MM.1S (cell line): ENCODE data around the gene VSX1.

Experiments used
- DNase-seq: peaks from one replicate; pipeline ENCODE4 v3.0.0-alpha.2; 2015
- H2AFZ ChIP-seq: fragments of 300-600 bp; sonication (generic); 2 replicates; pipeline ENCODE4 v1.6.0; 2016; ENCODE audit warnings: antibody characterized with exemption, low read length
- H3F3A ChIP-seq: fragments of 300-600 bp; sonication (generic); 2 replicates; pipeline ENCODE4 v1.6.1; 2016; ENCODE audit warnings: mild to moderate bottlenecking, antibody characterized with exemption, low read length, moderate library complexity, mixed read lengths; ENCODE audit not compliant: insufficient read depth
- H3K27ac ChIP-seq: fragments of 300-600 bp; sonication (generic); 2 replicates; pipeline ENCODE4 v1.5.1; 2016; ENCODE audit warnings: mild to moderate bottlenecking, low read length
- H3K27me3 ChIP-seq: fragments of 300-600 bp; sonication (generic); replicated peaks from 2 replicates; pipeline ENCODE4 v1.6.0; 2016; ENCODE audit warnings: low read length; ENCODE audit not compliant: insufficient read depth
- H3K36me3 ChIP-seq: fragments of 300-600 bp; sonication (generic); replicated peaks from 2 replicates; pipeline ENCODE4 v1.6.1; 2016; ENCODE audit warnings: mild to moderate bottlenecking, low read length, mixed read lengths; ENCODE audit not compliant: insufficient read depth
- H3K4me1 ChIP-seq: fragments of 300-600 bp; sonication (generic); 2 replicates; pipeline ENCODE4 v1.6.1; 2016; ENCODE audit warnings: low read length, mixed read lengths
- H3K4me2 ChIP-seq: fragments of 300-600 bp; sonication (generic); 2 replicates; pipeline ENCODE4 v1.6.0; 2016; ENCODE audit warnings: low read depth, low read length
- H3K4me3 ChIP-seq: fragments of 300-600 bp; sonication (generic); 2 replicates; pipeline ENCODE4 v1.5.1; 2016; ENCODE audit warnings: low read length, mixed read lengths
- H3K79me2 ChIP-seq: fragments of 300-600 bp; sonication (generic); 2 replicates; pipeline ENCODE4 v1.6.1; 2016; ENCODE audit warnings: mixed run types, low read length, mixed read lengths
- H3K9ac ChIP-seq: fragments of 300-600 bp; sonication (generic); 2 replicates; pipeline ENCODE4 v1.6.1; 2016; ENCODE audit warnings: low read length, mixed read lengths
- H3K9me2 ChIP-seq: fragments of 300-600 bp; sonication (generic); replicated peaks from 2 replicates; pipeline ENCODE4 v1.6.1; 2016; ENCODE audit warnings: mild to moderate bottlenecking, low read length, mixed read lengths; ENCODE audit not compliant: insufficient read depth
- H3K9me3 ChIP-seq: fragments of 300-600 bp; sonication (generic); replicated peaks from 2 replicates; pipeline ENCODE4 v1.6.1; 2016; ENCODE audit warnings: mild to moderate bottlenecking, low read length, mixed read lengths; ENCODE audit not compliant: insufficient read depth
- H4K20me1 ChIP-seq: fragments of 300-600 bp; sonication (generic); 2 replicates; pipeline ENCODE4 v1.6.1; 2016; ENCODE audit warnings: mild to moderate bottlenecking, low read length, moderate library complexity, mixed read lengths; ENCODE audit not compliant: insufficient read depth
- CTCF ChIP-seq: fragments of 300-600 bp; sonication (generic); IDR thresholded peaks from 2 replicates; pipeline ENCODE4 v1.5.1; 2016; ENCODE audit warnings: antibody characterized with exemption, low read length, mixed read lengths
- EZH2 ChIP-seq: fragments of 300-600 bp; sonication (generic); optimal IDR thresholded peaks from 2 replicates; pipeline ENCODE3; 2017; ENCODE audit warnings: low read depth, mild to moderate bottlenecking, antibody characterized with exemption, low read length, mixed read lengths
- EZH2phosphoT487 ChIP-seq: fragments of 300-600 bp; sonication (generic); IDR thresholded peaks from 2 replicates; pipeline ENCODE4 v1.6.1; 2018; ENCODE audit warnings: antibody characterized with exemption, low read length

The VSX1 gene

GRCh38 chr20:25047766-25048165 lies 34.2 kb downstream of the VSX1 start:
- no peaks in the 10 kb centered on the region for H3K9me2 ChIP-seq
- no peaks in the 10 kb centered on the region for H4K20me1 ChIP-seq

GRCh38 chr20:25046736-25047666 lies 34.9 kb downstream of the VSX1 start:
- Histone ChIP-seq H2AFZ (no peak overlapping the region), H3K9ac (no peak overlapping the region), H3K4me2 (no peak overlapping the region), H3K9me2 (no peaks in the 10 kb centered on the region), H3F3A (no peaks in the 10 kb centered on the region), H3K4me1 (no peaks in the 10 kb centered on the region), H3K9me3 (no peaks in the 10 kb centered on the region), H4K20me1 (no peaks in the 10 kb centered on the region), H3K36me3 (0 out of 2 replicates have a peak, but pooled peaks cover 4% of the 10 kb centered on the region), H3K27ac (no peak overlapping the region), H3K79me2 (peaks cover 92% of the 10 kb centered on the region), H3K4me3 (no peak overlapping the region), H3K27me3 (no peaks in the 10 kb centered on the region)
- TF ChIP-seq CTCF: no peak
- no peak for TF ChIP-seq EZH2phosphoT487
- no peak for TF ChIP-seq EZH2
- no peak for DNase-seq

More at GRCh38 chr20:25047766-25048165, 34.2 kb downstream of the VSX1 start:
- DNase-seq: no peak
- Histone ChIP-seq H3K4me3 (no peak overlapping the region), H3K79me2 (peaks cover 92% of the 10 kb centered on the region), H3K9me3 (no peaks in the 10 kb centered on the region), H3K4me1 (peaks cover 5% of the 10 kb centered on the region; the same call in 1 of the 2 replicates), H3K4me2 (no peak overlapping the region), H3K9ac (no peak overlapping the region), H3K27me3 (no peaks in the 10 kb centered on the region), H3K27ac (no peak overlapping the region), H3K36me3 (0 out of 2 replicates have a peak, but pooled peaks cover 4% of the 10 kb centered on the region), H3F3A (no peaks in the 10 kb centered on the region), H2AFZ (no peak overlapping the region)
- TF ChIP-seq EZH2: no peak
- TF ChIP-seq CTCF: no peak
- TF ChIP-seq EZH2phosphoT487: no peak

GRCh38 chr20:25046181-25046641 lies 35.7 kb downstream of the VSX1 start:
- Histone ChIP-seq H4K20me1 (no peaks in the 10 kb centered on the region), H3K4me1 (no peaks in the 10 kb centered on the region), H3K4me2 (no peak overlapping the region), H3K9me2 (no peaks in the 10 kb centered on the region), H3K27me3 (no peaks in the 10 kb centered on the region), H3K27ac (no peak overlapping the region), H3K9me3 (no peaks in the 10 kb centered on the region), H2AFZ (no peak overlapping the region), H3F3A (no peaks in the 10 kb centered on the region), H3K9ac (no peak overlapping the region), H3K79me2 (peaks cover 92% of the 10 kb centered on the region), H3K36me3 (0 out of 2 replicates have a peak, but pooled peaks cover 4% of the 10 kb centered on the region), H3K4me3 (no peak overlapping the region)
- no peak for DNase-seq
- TF ChIP-seq CTCF: no peak
- no peak for TF ChIP-seq EZH2phosphoT487
- TF ChIP-seq EZH2: no peak
